OCI-LY7 (cell line): ENCODE results near the gene PGAP6.

Experiments
- EZH2phosphoT487 ChIP-seq: fragments of 200-600 bp; sonication (generic); IDR thresholded peaks from 2 replicates; pipeline ENCODE4 v1.6.1; 2018; ENCODE audit warnings: low read depth, borderline replicate concordance, mild to moderate bottlenecking, mixed run types, antibody characterized with exemption, low read length, moderate library complexity, mixed read lengths
- TF ChIP-seq, protein P1 (sequence below): fragments of 200-600 bp; sonication (generic); conservative IDR thresholded peaks from 2 replicates; pipeline ENCODE4 v1.5.1; 2014; ENCODE audit warnings: mild to moderate bottlenecking, antibody characterized with exemption, low read length, moderate library complexity, mixed read lengths

- TF ChIP-seq, protein P1, sequence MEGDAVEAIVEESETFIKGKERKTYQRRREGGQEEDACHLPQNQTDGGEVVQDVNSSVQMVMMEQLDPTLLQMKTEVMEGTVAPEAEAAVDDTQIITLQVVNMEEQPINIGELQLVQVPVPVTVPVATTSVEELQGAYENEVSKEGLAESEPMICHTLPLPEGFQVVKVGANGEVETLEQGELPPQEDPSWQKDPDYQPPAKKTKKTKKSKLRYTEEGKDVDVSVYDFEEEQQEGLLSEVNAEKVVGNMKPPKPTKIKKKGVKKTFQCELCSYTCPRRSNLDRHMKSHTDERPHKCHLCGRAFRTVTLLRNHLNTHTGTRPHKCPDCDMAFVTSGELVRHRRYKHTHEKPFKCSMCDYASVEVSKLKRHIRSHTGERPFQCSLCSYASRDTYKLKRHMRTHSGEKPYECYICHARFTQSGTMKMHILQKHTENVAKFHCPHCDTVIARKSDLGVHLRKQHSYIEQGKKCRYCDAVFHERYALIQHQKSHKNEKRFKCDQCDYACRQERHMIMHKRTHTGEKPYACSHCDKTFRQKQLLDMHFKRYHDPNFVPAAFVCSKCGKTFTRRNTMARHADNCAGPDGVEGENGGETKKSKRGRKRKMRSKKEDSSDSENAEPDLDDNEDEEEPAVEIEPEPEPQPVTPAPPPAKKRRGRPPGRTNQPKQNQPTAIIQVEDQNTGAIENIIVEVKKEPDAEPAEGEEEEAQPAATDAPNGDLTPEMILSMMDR = no peak
- TF ChIP-seq EZH2phosphoT487 = no peak
Observed at GRCh38 chr16:426115-426905, 44.5 kb upstream of the PGAP6 start.
